K562 (cell line): ENCODE results near the gene NUDT1. TPM values are rescaled to one million over a fixed set of nuclear protein-coding genes. Genes with fewer than 3 reads are reported as not detected.

ENCODE experiments used
- CCAR2 ChIP-seq: fragments of 200-400 bp; formaldehyde crosslinking; IDR thresholded peaks from 2 replicates; pipeline ENCODE4 v1.6.1; 2017; ENCODE audit warnings: mild to moderate bottlenecking, low read depth, low read length
- EWSR1 ChIP-seq: fragments of 450-650 bp; IDR thresholded peaks from 2 replicates; pipeline ENCODE4 v1.6.1; 2018; ENCODE audit warnings: borderline replicate concordance, mild to moderate bottlenecking, low read depth, moderate library complexity; ENCODE audit not compliant: partially characterized antibody
- HDAC1 ChIP-seq, 2 experiments: fragments of 450-650 bp; IDR thresholded peaks; 2 replicates each; pipeline ENCODE4 v1.6.1; 2016 to 2017; ENCODE audit warnings: inconsistent platforms in 1 of 2, mild to moderate bottlenecking in 1 of 2, moderate library complexity in 1 of 2
- HDAC3 ChIP-seq: fragments of 450-650 bp; IDR thresholded peaks from 2 replicates; pipeline ENCODE4 v1.6.1; 2018; ENCODE audit warnings: borderline replicate concordance, mild to moderate bottlenecking, moderate library complexity; ENCODE audit not compliant: partially characterized antibody
- HNRNPLL ChIP-seq: fragments of 200-400 bp; formaldehyde crosslinking; IDR thresholded peaks from 2 replicates; pipeline ENCODE4 v1.6.1; 2017; ENCODE audit warnings: low read length, low read depth, mild to moderate bottlenecking; ENCODE audit not compliant: poor library complexity, severe bottlenecking
- KDM2B ChIP-seq: fragments of 250-450 bp; sonication (Bioruptor Pico); IDR thresholded peaks from 2 replicates; pipeline ENCODE4 v1.8.0; 2021; ENCODE audit warnings: mild to moderate bottlenecking, moderate library complexity
- MCM2 ChIP-seq: fragments of 450-650 bp; IDR thresholded peaks from 2 replicates; pipeline ENCODE4 v1.6.1; 2017; ENCODE audit warnings: low read depth, mild to moderate bottlenecking
- NCOA4 ChIP-seq: fragments of 450-650 bp; IDR thresholded peaks from 2 replicates; pipeline ENCODE4 v1.6.1; 2018; ENCODE audit warnings: mild to moderate bottlenecking; ENCODE audit not compliant: partially characterized antibody
- NFXL1 ChIP-seq: fragments of 450-650 bp; formaldehyde crosslinking; IDR thresholded peaks from 2 replicates; pipeline ENCODE4 v1.4.0; 2021; ENCODE audit warnings: mild to moderate bottlenecking
- PTRF ChIP-seq: fragments of 450-650 bp; IDR thresholded peaks from 2 replicates; pipeline ENCODE4 v1.6.1; 2016; ENCODE audit warnings: mild to moderate bottlenecking, missing genetic modification characterization, missing compliant biosample characterization
- RHOXF2B ChIP-seq: fragments of 250-450 bp; sonication (Bioruptor Pico); conservative IDR thresholded peaks from 2 replicates; pipeline ENCODE4 v1.5.1; 2021
- SAFB ChIP-seq: fragments of 200-400 bp; formaldehyde crosslinking; IDR thresholded peaks from 2 replicates; pipeline ENCODE4 v1.6.1; 2017; ENCODE audit warnings: low read depth, low read length, borderline replicate concordance
- ZFP1 ChIP-seq: fragments of 450-650 bp; formaldehyde crosslinking; IDR thresholded peaks from 2 replicates; pipeline ENCODE4 v1.4.0; 2020; ENCODE audit warnings: mild to moderate bottlenecking, mixed read lengths
- ZNF134 ChIP-seq: fragments of 250-450 bp; sonication (Bioruptor Pico); conservative IDR thresholded peaks from 2 replicates; pipeline ENCODE4 v1.4.0; 2020
- ZNF146 ChIP-seq: IDR thresholded peaks from one replicate; pipeline ENCODE4 v1.6.1; 2018; ENCODE audit warnings: missing compliant biosample characterization; ENCODE audit not compliant: unreplicated experiment
- ZNF197 ChIP-seq: fragments of 200-800 bp; sonication (Bioruptor generic); IDR thresholded peaks from 2 replicates; pipeline ENCODE4 v1.6.1; 2016; ENCODE audit warnings: low read depth, missing genetic modification characterization, missing compliant biosample characterization
- ZNF561 ChIP-seq: fragments of 450-650 bp; formaldehyde crosslinking; conservative IDR thresholded peaks from 2 replicates; pipeline ENCODE4 v1.4.0; 2020; ENCODE audit warnings: mild to moderate bottlenecking, moderate library complexity
- polyA plus RNA-seq, 8 experiments: library from polyadenylated mRNA; depleted of rRNA in 4 of 8; stranded (reverse) in 5 of 8; unstranded in 3 of 8; fragments of >200 nt; fragmentation: Nextera tagmentation in 2 of 8; fragmentation: Illumina TruSeq in 1 of 8; extraction: Ambion mirVana in 2 of 8; extraction: Trizol in 1 of 8; gene quantifications; 2 replicates each; pipeline versions ENCODE4 v1.2.1 to v1.2.3, GENCODE V29; 2011 to 2014; ENCODE audit warnings: inconsistent platforms in 1 of 8, missing spikeins in 1 of 8
- total RNA-seq, 7 experiments: library from RNA; depleted of rRNA in 6 of 7; stranded (reverse); fragments of >200 nt in 6 of 7; fragmentation: Illumina TruSeq in 2 of 7; extraction: Trizol in 2 of 7; gene quantifications; 2 replicates each; pipeline versions ENCODE4 v1.2.1 to v1.2.3, GENCODE V29; 2011 to 2021; ENCODE audit warnings: low replicate concordance in 1 of 7
- TF ChIP-seq, protein P1 (sequence below): fragments of 450-650 bp; formaldehyde crosslinking; conservative IDR thresholded peaks from 2 replicates; pipeline ENCODE4 v1.4.0; 2022; ENCODE audit warnings: mild to moderate bottlenecking, missing genetic modification characterization
- TF ChIP-seq, protein P2 (sequence below): sonication (generic); formaldehyde crosslinking; IDR thresholded peaks from 2 replicates; pipeline ENCODE4 v1.4.0; 2020; ENCODE audit warnings: mild to moderate bottlenecking, missing genetic modification reagents
- TF ChIP-seq, protein P3 (sequence below): fragments of 250-450 bp; sonication (Bioruptor Pico); IDR thresholded peaks from 2 replicates; pipeline ENCODE4 v1.8.0; 2022; ENCODE audit warnings: moderate library complexity, mild to moderate bottlenecking, inconsistent platforms
- TF ChIP-seq, protein P4 (sequence below): fragments of 450-650 bp; IDR thresholded peaks from 2 replicates; pipeline ENCODE4 v1.6.1; 2017; ENCODE audit warnings: antibody characterized with exemption
- TF ChIP-seq, protein P5 (sequence below): fragments of 250-450 bp; sonication (Bioruptor Pico); IDR thresholded peaks from 2 replicates; pipeline ENCODE4 v1.5.0; 2021

Gene NUDT1
- total and polyA plus RNA-seq, 9 of the 15 experiments (the other 6 are each of a cell fraction or from before 2014, with no cell fraction given) = 5.3 to 73.3 (median 29.6) TPM

DNA sequence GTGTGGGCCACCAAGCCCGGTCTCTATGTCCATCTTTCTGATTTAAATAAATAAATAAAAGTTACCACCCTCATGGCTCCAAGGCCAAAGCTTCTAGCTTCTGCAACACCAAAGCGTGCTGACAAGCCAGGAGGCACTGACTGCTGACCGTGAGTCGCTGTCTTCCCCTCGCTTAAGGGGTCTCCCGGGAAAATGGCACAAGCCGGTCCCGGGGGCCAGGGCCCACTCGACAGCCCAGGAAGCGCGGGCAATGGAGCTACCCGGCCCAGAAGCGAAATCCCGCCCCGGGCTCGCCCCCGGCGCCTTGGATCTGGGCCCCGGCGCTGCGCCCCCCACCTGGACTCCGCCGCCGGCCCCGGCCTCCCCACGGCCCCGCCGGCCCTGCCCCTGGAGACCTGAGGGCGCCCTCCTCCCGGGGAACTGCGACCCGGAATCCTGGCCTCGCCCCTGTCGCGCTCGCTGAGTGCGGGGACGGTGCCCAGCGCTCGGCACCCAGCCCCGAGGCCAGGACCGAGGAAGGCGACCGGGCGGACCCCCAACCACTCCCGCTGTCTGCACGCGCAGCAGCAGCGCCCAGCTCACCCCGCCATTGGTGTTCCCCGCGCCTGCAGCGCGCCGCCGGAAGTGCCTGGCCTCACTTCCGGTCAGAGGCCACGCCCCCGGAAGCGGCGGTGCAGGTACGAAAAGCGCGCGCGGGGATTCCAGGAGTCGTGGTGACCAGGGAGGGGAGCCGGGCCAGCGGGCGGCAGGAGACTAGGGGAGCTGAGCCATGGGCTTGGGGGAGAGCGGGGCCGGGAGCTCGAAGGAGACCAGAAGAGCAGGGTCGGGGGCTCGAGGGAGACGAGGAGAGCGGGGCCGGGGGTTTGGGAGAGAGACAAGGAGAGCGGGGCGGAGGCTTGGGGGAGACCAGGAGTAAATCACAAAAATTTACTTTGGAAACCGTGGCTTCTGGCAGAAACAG, at the start of gene NUDT1, which contains the start of gene MRM2 (continued):
- TF ChIP-seq, protein P1, sequence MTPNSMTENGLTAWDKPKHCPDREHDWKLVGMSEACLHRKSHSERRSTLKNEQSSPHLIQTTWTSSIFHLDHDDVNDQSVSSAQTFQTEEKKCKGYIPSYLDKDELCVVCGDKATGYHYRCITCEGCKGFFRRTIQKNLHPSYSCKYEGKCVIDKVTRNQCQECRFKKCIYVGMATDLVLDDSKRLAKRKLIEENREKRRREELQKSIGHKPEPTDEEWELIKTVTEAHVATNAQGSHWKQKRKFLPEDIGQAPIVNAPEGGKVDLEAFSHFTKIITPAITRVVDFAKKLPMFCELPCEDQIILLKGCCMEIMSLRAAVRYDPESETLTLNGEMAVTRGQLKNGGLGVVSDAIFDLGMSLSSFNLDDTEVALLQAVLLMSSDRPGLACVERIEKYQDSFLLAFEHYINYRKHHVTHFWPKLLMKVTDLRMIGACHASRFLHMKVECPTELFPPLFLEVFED = no peak
- TF ChIP-seq, protein P2, sequence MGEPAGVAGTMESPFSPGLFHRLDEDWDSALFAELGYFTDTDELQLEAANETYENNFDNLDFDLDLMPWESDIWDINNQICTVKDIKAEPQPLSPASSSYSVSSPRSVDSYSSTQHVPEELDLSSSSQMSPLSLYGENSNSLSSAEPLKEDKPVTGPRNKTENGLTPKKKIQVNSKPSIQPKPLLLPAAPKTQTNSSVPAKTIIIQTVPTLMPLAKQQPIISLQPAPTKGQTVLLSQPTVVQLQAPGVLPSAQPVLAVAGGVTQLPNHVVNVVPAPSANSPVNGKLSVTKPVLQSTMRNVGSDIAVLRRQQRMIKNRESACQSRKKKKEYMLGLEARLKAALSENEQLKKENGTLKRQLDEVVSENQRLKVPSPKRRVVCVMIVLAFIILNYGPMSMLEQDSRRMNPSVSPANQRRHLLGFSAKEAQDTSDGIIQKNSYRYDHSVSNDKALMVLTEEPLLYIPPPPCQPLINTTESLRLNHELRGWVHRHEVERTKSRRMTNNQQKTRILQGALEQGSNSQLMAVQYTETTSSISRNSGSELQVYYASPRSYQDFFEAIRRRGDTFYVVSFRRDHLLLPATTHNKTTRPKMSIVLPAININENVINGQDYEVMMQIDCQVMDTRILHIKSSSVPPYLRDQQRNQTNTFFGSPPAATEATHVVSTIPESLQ = peak; percentile 74; the same call in 1 of the 2 replicates
- TF ChIP-seq ZFP1 (CRISPR knock-in tag) (no peak), RHOXF2B (no peak), HDAC1 (IDR thresholded peaks at IDR 0.05) (peak in 1 of 2 experiments; percentile 96; a peak in 2 of 4 replicates), KDM2B (CRISPR knock-in tag) (no peak), HNRNPLL (peak; percentile 64), PTRF (tag) (no peak), HDAC3 (no peak), NCOA4 (no peak), SAFB (no peak; the same call in 1 of the 2 replicates), ZNF134 (no peak), EWSR1 (no peak), CCAR2 (no peak), ZNF197 (CRISPR knock-in tag) (no peak), NFXL1 (CRISPR knock-in tag) (no peak), ZNF561 (CRISPR knock-in tag) (no peak), MCM2 (no peak), ZNF146 (CRISPR knock-in tag) (no peak)
- TF ChIP-seq, protein P3, sequence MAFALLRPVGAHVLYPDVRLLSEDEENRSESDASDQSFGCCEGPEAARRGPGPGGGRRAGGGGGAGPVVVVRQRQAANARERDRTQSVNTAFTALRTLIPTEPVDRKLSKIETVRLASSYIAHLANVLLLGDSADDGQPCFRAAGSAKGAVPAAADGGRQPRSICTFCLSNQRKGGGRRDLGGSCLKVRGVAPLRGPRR = no peak
- TF ChIP-seq, protein P4, sequence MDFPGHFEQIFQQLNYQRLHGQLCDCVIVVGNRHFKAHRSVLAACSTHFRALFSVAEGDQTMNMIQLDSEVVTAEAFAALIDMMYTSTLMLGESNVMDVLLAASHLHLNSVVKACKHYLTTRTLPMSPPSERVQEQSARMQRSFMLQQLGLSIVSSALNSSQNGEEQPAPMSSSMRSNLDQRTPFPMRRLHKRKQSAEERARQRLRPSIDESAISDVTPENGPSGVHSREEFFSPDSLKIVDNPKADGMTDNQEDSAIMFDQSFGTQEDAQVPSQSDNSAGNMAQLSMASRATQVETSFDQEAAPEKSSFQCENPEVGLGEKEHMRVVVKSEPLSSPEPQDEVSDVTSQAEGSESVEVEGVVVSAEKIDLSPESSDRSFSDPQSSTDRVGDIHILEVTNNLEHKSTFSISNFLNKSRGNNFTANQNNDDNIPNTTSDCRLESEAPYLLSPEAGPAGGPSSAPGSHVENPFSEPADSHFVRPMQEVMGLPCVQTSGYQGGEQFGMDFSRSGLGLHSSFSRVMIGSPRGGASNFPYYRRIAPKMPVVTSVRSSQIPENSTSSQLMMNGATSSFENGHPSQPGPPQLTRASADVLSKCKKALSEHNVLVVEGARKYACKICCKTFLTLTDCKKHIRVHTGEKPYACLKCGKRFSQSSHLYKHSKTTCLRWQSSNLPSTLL = no peak
- TF ChIP-seq, protein P5, sequence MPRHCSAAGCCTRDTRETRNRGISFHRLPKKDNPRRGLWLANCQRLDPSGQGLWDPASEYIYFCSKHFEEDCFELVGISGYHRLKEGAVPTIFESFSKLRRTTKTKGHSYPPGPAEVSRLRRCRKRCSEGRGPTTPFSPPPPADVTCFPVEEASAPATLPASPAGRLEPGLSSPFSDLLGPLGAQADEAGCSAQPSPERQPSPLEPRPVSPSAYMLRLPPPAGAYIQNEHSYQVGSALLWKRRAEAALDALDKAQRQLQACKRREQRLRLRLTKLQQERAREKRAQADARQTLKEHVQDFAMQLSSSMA = no peak; the same call in 1 of the 2 replicates
